HG02870 (cell line): Measurements from ENCODE around the gene TFDP1.

Experiments used
- ATAC-seq: cut with Tn5 transposase; IDR thresholded peaks from one replicate; pipeline ENCODE4 v1.9.1; 2021; ENCODE audit warnings: mild to moderate bottlenecking, moderate library complexity; ENCODE audit not compliant: unreplicated experiment

TFDP1 gene

GRCh38 chr13:113660066-113660465 lies 75.5 kb downstream of the TFDP1 start:
- ATAC-seq: no peak

- ATAC-seq: no peak
Measured at GRCh38 chr13:113661509-113661908, 77.0 kb downstream of the TFDP1 start.

GRCh38 chr13:113663934-113664333 lies 79.4 kb downstream of the TFDP1 start:
- no peak for ATAC-seq

GRCh38 chr13:113664751-113665596 lies 80.4 kb downstream of the TFDP1 start:
- ATAC-seq: no peak

- no peak for ATAC-seq
Measured at GRCh38 chr13:113665597-113666328, 81.2 kb downstream of the TFDP1 start.

GRCh38 chr13:113666329-113666670 lies 81.7 kb downstream of the TFDP1 start:
- no peak for ATAC-seq

- ATAC-seq: no peak
Measured at GRCh38 chr13:113666951-113667701, 82.6 kb downstream of the TFDP1 start, which contains the start of gene GRK1. Gene GRK1 (plus strand): TSS chr13:113667219. CDS start chr13:113667387, 168 bp downstream.

GRCh38 chr13:113667771-113668490 lies 83.4 kb downstream of the TFDP1 start:
- no peak for ATAC-seq

- no peak for ATAC-seq
Measured at GRCh38 chr13:113668491-113668971, 84.0 kb downstream of the TFDP1 start.

GRCh38 chr13:113669231-113669754 lies 84.7 kb downstream of the TFDP1 start:
- ATAC-seq: no peak

- no peak for ATAC-seq
Measured at GRCh38 chr13:113669755-113670341, 85.3 kb downstream of the TFDP1 start.

- ATAC-seq: no peak
Measured at GRCh38 chr13:113670541-113670940, 86.0 kb downstream of the TFDP1 start.

GRCh38 chr13:113671066-113672001 lies 86.8 kb downstream of the TFDP1 start:
- no peak for ATAC-seq

- ATAC-seq: no peak
Measured at GRCh38 chr13:113672002-113672651, 87.6 kb downstream of the TFDP1 start.
